GM23248 (cell line): ENCODE measurements around the gene PGGT1B. TPM values are rescaled to one million over a fixed set of nuclear protein-coding genes. Genes with fewer than 3 reads are reported as not detected.

ENCODE experiments used
- DNase-seq: peaks from one replicate; pipeline ENCODE4 v3.0.0-alpha.2; 2015
- H2AFZ ChIP-seq: fragments of 200-600 bp; sonication (generic); 2 replicates; pipeline ENCODE4 v1.6.1; 2016; ENCODE audit warnings: antibody characterized with exemption
- H3F3A ChIP-seq: fragments of 200-600 bp; sonication (generic); 2 replicates; pipeline ENCODE4 v1.6.1; 2016; ENCODE audit warnings: mild to moderate bottlenecking, antibody characterized with exemption, mixed run types; ENCODE audit not compliant: insufficient read depth
- H3K27ac ChIP-seq: fragments of 200-600 bp; sonication (generic); 2 replicates; pipeline ENCODE4 v1.5.1; 2016; ENCODE audit warnings: mild to moderate bottlenecking
- H3K27me3 ChIP-seq: fragments of 200-600 bp; sonication (generic); replicated peaks from 2 replicates; pipeline ENCODE4 v1.6.1; 2016; ENCODE audit warnings: mild to moderate bottlenecking; ENCODE audit not compliant: insufficient read depth
- H3K36me3 ChIP-seq: fragments of 200-600 bp; sonication (generic); 2 replicates; pipeline ENCODE4 v1.6.1; 2016; ENCODE audit warnings: low read depth, mild to moderate bottlenecking
- H3K4me1 ChIP-seq: fragments of 200-600 bp; sonication (generic); 2 replicates; pipeline ENCODE4 v1.6.1; 2016; ENCODE audit warnings: mild to moderate bottlenecking; ENCODE audit not compliant: insufficient read depth
- H3K4me2 ChIP-seq: fragments of 200-600 bp; sonication (generic); one replicate; pipeline ENCODE4 v1.6.1; 2016; ENCODE audit warnings: mild to moderate bottlenecking; ENCODE audit not compliant: unreplicated experiment
- H3K4me3 ChIP-seq: fragments of 200-600 bp; sonication (generic); 2 replicates; pipeline ENCODE4 v1.5.1; 2016; ENCODE audit warnings: mild to moderate bottlenecking
- H3K79me2 ChIP-seq: fragments of 200-600 bp; sonication (generic); 2 replicates; pipeline ENCODE4 v1.6.1; 2016; ENCODE audit warnings: mild to moderate bottlenecking; ENCODE audit not compliant: insufficient read depth
- H3K9ac ChIP-seq: fragments of 200-600 bp; sonication (generic); 2 replicates; pipeline ENCODE4 v1.6.1; 2016; ENCODE audit warnings: mild to moderate bottlenecking
- H3K9me2 ChIP-seq: fragments of 200-600 bp; sonication (generic); 2 replicates; pipeline ENCODE4 v1.6.1; 2016; ENCODE audit warnings: mixed run types, mild to moderate bottlenecking, moderate library complexity; ENCODE audit not compliant: insufficient read depth
- H3K9me3 ChIP-seq: fragments of 200-600 bp; sonication (generic); one replicate; pipeline ENCODE4 v1.6.1; 2017; ENCODE audit warnings: low read depth
- H4K20me1 ChIP-seq: fragments of 200-600 bp; sonication (generic); 2 replicates; pipeline ENCODE4 v1.6.0; 2016; ENCODE audit not compliant: insufficient read depth
- EZH2 ChIP-seq: fragments of 200-600 bp; sonication (generic); IDR thresholded peaks from 2 replicates; pipeline ENCODE4 v1.6.1; 2018; ENCODE audit warnings: antibody characterized with exemption, mild to moderate bottlenecking; ENCODE audit not compliant: insufficient read depth, poor library complexity, severe bottlenecking
- EZH2phosphoT487 ChIP-seq: fragments of 200-600 bp; sonication (generic); IDR thresholded peaks from 2 replicates; pipeline ENCODE4 v1.6.1; 2018; ENCODE audit warnings: antibody characterized with exemption, moderate library complexity, mild to moderate bottlenecking, low read depth; ENCODE audit not compliant: insufficient read depth
- WGBS, 2 experiments: methylation state at CpG; one replicate each; pipeline ENCODE4 v1.1.6; 2015 to 2017; ENCODE audit warnings: low lambda C conversion rate in 2 of 2, low coverage in 1 of 2; ENCODE audit errors: missing lambda C conversion rate in 2 of 2; 5-methylcytosine and 5-hydroxymethylcytosine counted together
- in situ Hi-C: fragments of 300-500 bp; cut with MboI; formaldehyde crosslinking; loops from 2 replicates; pipeline ENCODE4 v1.15.0; 2020
- polyA plus RNA-seq: library from polyadenylated mRNA; unstranded; fragments of >200 nt; fragmentation: Nextera tagmentation; extraction: Ambion mirVana; gene quantifications from 2 replicates; pipeline ENCODE4 v1.2.1, GENCODE V29; 2016
- total RNA-seq: library from RNA; depleted of rRNA; stranded (reverse); fragments of >200 nt; shearing (Covaris generic); gene quantifications from 2 replicates; pipeline ENCODE4 v1.2.3, GENCODE V29; 2014; rRNA removed

PGGT1B gene
- total RNA-seq (10.2 and 20.1 TPM in 2 replicates), polyA plus RNA-seq (13.7 and 17.8 TPM in 2 replicates)

GRCh38 chr5:115262321-115263077, at the start of gene PGGT1B:
TSS of gene PGGT1B (minus strand) at chr5:115262877. CDS start at chr5:115262851, 26 bp downstream.
- no peaks in the 10 kb centered on the region for H3K9me3 ChIP-seq
- H3K9me2 ChIP-seq, result no peaks in the 10 kb centered on the region
- TF ChIP-seq EZH2 (no peak), EZH2phosphoT487 (no peak)
- in situ Hi-C loops, result no loop called here
- H2AFZ ChIP-seq, result peak within 1 kb of the TSS; percentile 100
- H3K9ac ChIP-seq, result peak within 1 kb of the TSS; percentile 93
- peak; percentile 80 for DNase-seq
- peaks cover 42% of the 10 kb centered on the region for H3K4me1 ChIP-seq
- no peaks in the 10 kb centered on the region for H3K27me3 ChIP-seq
- H4K20me1 ChIP-seq, result peaks cover 22% of the 10 kb centered on the region
- WGBS, 2 experiments, result 2% methylated on average over 30 to 50 of the region's 50 CpGs
- H3K4me3 ChIP-seq, result peak within 1 kb of the TSS; percentile 96
- peak within 1 kb of the TSS; percentile 82 for H3K27ac ChIP-seq
- no peaks in the 10 kb centered on the region for H3K36me3 ChIP-seq
- H3K79me2 ChIP-seq, result peaks cover 43% of the 10 kb centered on the region
- peaks cover 23% of the 10 kb centered on the region for H3F3A ChIP-seq
- H3K4me2 ChIP-seq, result peak within 1 kb of the TSS; percentile 95

- H3K4me2 ChIP-seq, result no peak overlapping the region
- no peak overlapping the region for H3K4me3 ChIP-seq
- H3K4me1 ChIP-seq, result no peaks in the 10 kb centered on the region
- no peaks in the 10 kb centered on the region for H3K79me2 ChIP-seq
- no peaks in the 10 kb centered on the region for H4K20me1 ChIP-seq
- H3K9me3 ChIP-seq, result no peaks in the 10 kb centered on the region
- no peaks in the 10 kb centered on the region for H3F3A ChIP-seq
- H3K27me3 ChIP-seq, result no peaks in the 10 kb centered on the region
- H2AFZ ChIP-seq, result no peak overlapping the region
- TF ChIP-seq EZH2phosphoT487 (no peak), EZH2 (no peak)
- in situ Hi-C loops, result loop anchor here (10.0 to 25.0 kb wide), 3 partner anchors 275 to 752 kb away; partner anchors contain the start of genes AP3S1 and ATG12
- DNase-seq, result peak; percentile 61
- 13 to 21% methylated on average over 1 of the region's 1 CpG for WGBS, 2 experiments
- H3K36me3 ChIP-seq, result no peaks in the 10 kb centered on the region
- no peaks in the 10 kb centered on the region for H3K9me2 ChIP-seq
- H3K9ac ChIP-seq, result no peak overlapping the region
- no peak overlapping the region for H3K27ac ChIP-seq
These were observed 47.2 kb upstream of the PGGT1B start for GRCh38 chr5:115309751-115310370.

DNA sequence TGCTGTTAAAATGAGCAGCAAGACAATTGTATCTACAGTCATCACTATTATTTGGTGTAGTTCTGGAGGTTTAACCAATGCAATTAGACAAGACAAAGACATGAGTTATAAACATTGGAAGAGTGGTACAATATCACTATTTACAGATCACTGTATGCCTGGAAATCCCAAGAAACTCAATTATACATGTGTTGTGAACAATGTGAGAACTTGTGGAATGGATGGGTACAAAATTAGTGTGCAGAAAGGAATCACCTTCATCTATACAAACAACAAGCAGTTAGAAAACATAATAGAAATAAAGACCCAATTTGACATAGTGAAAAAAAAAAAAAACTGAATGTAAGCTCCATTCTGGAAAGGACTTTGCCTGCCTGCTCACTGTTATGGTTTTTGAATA, 46.1 kb upstream of the PGGT1B start:
- in situ Hi-C loops, result loop anchor here (25.0 kb wide), 2 partner anchors 528 to 753 kb away; partner anchors contain the start of genes AP3S1 and ATG12
- no peak for DNase-seq
- no peaks in the 10 kb centered on the region for H3K9me3 ChIP-seq
- no peaks in the 10 kb centered on the region for H3K36me3 ChIP-seq
- H3K79me2 ChIP-seq, result no peaks in the 10 kb centered on the region
- no peak overlapping the region for H3K9ac ChIP-seq
- H3K27ac ChIP-seq, result no peak overlapping the region
- no peaks in the 10 kb centered on the region for H3K27me3 ChIP-seq
- H3F3A ChIP-seq, result no peaks in the 10 kb centered on the region
- H3K4me3 ChIP-seq, result no peak overlapping the region
- no peak overlapping the region for H2AFZ ChIP-seq
- no peak for TF ChIP-seq EZH2
- no peak for TF ChIP-seq EZH2phosphoT487
- H3K4me1 ChIP-seq, result no peaks in the 10 kb centered on the region
- no peaks in the 10 kb centered on the region for H4K20me1 ChIP-seq
- H3K4me2 ChIP-seq, result no peak overlapping the region
- no peaks in the 10 kb centered on the region for H3K9me2 ChIP-seq

DNA sequence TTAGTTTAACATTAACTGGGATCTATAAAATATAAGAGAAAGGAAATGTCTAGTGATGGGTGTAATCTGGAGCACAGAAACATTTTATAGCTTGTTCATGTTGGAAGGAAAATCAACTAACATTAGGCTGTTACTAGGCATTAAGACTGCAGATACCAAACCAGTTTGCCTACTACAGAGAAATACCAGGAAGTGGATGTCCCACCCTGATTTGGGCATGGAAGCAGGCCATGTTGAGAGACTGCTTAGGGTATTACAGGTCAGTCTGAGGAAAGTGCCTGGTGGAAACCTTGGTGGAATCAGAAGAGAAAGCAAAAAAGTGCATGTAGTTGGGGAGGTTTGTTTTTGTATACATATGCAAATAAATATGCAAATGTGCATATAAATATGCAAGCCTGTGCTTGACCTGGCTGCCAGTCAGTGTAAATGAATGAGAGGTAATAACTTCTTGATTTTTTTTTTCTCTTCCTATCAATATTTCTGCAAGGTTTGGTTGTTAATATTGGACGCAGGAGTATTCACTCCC, 43.4 kb upstream of the PGGT1B start:
- DNase-seq, result no peak
- Histone ChIP-seq H2AFZ (no peak overlapping the region), H3K27ac (no peak overlapping the region), H3K79me2 (no peaks in the 10 kb centered on the region), H3K4me1 (no peaks in the 10 kb centered on the region), H3F3A (no peaks in the 10 kb centered on the region), H3K9ac (no peak overlapping the region), H3K9me3 (no peaks in the 10 kb centered on the region), H3K27me3 (no peaks in the 10 kb centered on the region), H3K9me2 (no peaks in the 10 kb centered on the region), H3K36me3 (no peaks in the 10 kb centered on the region), H3K4me3 (no peak overlapping the region), H4K20me1 (no peaks in the 10 kb centered on the region), H3K4me2 (no peak overlapping the region)
- in situ Hi-C loops, result loop anchor here (25.0 kb wide), 2 partner anchors 531 to 756 kb away; partner anchors contain the start of genes AP3S1 and ATG12
- WGBS, 2 experiments, result 83 to 86% methylated on average over 1 of the region's 1 CpG
- TF ChIP-seq EZH2phosphoT487 (no peak), EZH2 (no peak)
